Muscle of leg (tissue), 11 donors: Measurements from ENCODE around the gene NPAS3. TPM values are rescaled to one million over a fixed set of nuclear protein-coding genes. Genes with fewer than 3 reads are reported as not detected.

ENCODE experiments used
- DNase-seq: peaks from one replicate; pipeline ENCODE4 v3.0.0; 2013
- H3K27ac ChIP-seq: one replicate; pipeline ENCODE4 v1.5.1; 2013; ENCODE audit warnings: mild to moderate bottlenecking, low read length, control low read depth
- H3K27me3 ChIP-seq: one replicate; pipeline ENCODE4 v1.6.1; 2013; ENCODE audit warnings: low read length; ENCODE audit not compliant: control insufficient read depth, insufficient read depth
- H3K36me3 ChIP-seq: one replicate; pipeline ENCODE4 v1.6.1; 2013; ENCODE audit warnings: low read length; ENCODE audit not compliant: control insufficient read depth, insufficient read depth
- H3K4me1 ChIP-seq: one replicate; pipeline ENCODE4 v1.6.1; 2013; ENCODE audit warnings: low read length; ENCODE audit not compliant: control insufficient read depth, insufficient read depth
- H3K4me3 ChIP-seq: one replicate; pipeline ENCODE4 v1.5.1; 2013; ENCODE audit warnings: low read length, control low read depth
- H3K9me3 ChIP-seq: replicated peaks from 2 replicates; pipeline ENCODE4 v1.6.1; 2013; ENCODE audit warnings: low read depth, low read length; ENCODE audit not compliant: control insufficient read depth
- WGBS: methylation state at CpG from one replicate; pipeline ENCODE4 v1.1.5; 2013; ENCODE audit warnings: missing lambda C conversion rate; ENCODE audit not compliant: insufficient coverage; 5-methylcytosine and 5-hydroxymethylcytosine counted together
- polyA plus RNA-seq, 8 donors: library from polyadenylated mRNA; unstranded; fragments of 120-200 nt; gene quantifications; one replicate each; pipeline versions ENCODE4 v1.2.1 to v1.2.3, GENCODE V29; 2013; ENCODE audit warnings: inconsistent platforms in 1 of 8, low replicate concordance in 1 of 8; ENCODE audit not compliant: insufficient read length in 8 of 8, insufficient read depth in 1 of 8
- total RNA-seq: library from RNA; stranded (reverse); fragments of 120-200 nt; gene quantifications from one replicate; pipeline ENCODE4 v1.2.4, GENCODE V29; 2013

The NPAS3 gene
- total and polyA plus RNA-seq, 9 donors, result 3.4 to 7.6 (median 5.1) TPM

DNA sequence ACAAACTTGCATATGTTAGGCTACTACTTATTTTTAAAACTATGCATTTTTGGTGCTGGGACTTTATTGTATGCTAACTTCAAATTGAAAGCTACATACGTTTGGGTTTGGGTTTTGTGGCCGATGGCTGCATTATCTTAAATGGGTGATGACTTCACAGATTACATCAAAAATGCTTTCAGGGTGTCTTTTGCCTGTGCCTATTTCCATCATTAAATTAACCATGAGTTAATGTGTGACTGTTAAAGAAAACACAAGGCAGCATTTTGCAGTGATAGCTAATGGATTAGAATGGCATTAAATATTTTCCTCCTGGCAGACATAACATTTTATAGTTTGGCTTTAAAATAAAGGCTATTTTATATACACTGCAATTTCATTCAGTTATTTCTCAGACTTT is 659.9 kb downstream of the NPAS3 start:
- DNase-seq, result no peak
- Histone ChIP-seq H3K27ac (no peak overlapping the region), H3K4me1 (no peaks in the 10 kb centered on the region), H3K27me3 (no peaks in the 10 kb centered on the region), H3K4me3 (no peak overlapping the region), H3K36me3 (no peaks in the 10 kb centered on the region), H3K9me3 (no peaks in the 10 kb centered on the region)
- WGBS, result no CpG with 5 or more reads among the region's 2 CpGs

DNA sequence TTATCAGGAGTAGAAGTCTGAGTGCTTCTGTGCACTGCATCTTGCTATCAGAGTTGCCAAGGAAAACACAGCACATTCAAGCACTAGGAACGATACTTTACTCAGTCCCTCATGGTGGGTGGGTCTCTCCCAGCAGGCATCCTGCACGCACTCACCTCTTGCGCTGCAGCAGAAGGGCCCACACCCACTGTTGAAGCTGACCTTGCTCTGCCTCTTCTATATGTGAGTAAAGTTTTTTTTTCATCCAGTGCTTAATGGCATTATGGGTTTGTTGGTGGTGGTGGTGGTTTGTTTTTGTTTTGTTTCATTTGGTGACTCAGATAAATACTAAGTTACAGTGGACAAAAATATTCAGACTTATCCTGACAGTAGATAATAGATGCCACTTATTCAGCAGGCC is 663.7 kb downstream of the NPAS3 start:
- H3K4me1 ChIP-seq, result no peaks in the 10 kb centered on the region
- no peak overlapping the region for H3K27ac ChIP-seq
- DNase-seq, result no peak
- H3K9me3 ChIP-seq, result no peaks in the 10 kb centered on the region
- H3K36me3 ChIP-seq, result no peaks in the 10 kb centered on the region
- no peak overlapping the region for H3K4me3 ChIP-seq
- no peaks in the 10 kb centered on the region for H3K27me3 ChIP-seq
- no CpG with 5 or more reads among the region's 3 CpGs for WGBS

DNA sequence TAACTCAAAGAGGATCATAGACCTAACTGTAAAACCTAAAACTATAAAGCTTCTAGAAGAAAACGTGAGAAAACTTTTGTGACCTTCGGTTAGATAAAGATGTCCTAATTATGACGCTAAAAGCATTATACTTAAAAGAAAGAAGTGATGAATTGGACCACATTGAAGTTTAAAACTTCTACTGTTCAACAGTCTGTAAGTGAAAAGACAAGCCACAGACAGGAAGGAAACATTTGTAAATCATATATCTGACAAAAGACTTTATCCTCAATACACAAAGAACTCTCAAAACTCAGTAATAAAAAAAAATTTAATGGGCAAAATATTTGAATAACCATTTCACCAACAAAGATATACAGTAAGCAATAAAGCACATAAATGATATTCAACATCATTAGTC is 667.9 kb downstream of the NPAS3 start:
- H3K36me3 ChIP-seq, result no peaks in the 10 kb centered on the region
- DNase-seq, result no peak
- H3K27me3 ChIP-seq, result no peaks in the 10 kb centered on the region
- no peak overlapping the region for H3K4me3 ChIP-seq
- WGBS, result no CpG with 5 or more reads among the region's 3 CpGs
- H3K4me1 ChIP-seq, result no peaks in the 10 kb centered on the region
- no peaks in the 10 kb centered on the region for H3K9me3 ChIP-seq
- no peak overlapping the region for H3K27ac ChIP-seq

DNA sequence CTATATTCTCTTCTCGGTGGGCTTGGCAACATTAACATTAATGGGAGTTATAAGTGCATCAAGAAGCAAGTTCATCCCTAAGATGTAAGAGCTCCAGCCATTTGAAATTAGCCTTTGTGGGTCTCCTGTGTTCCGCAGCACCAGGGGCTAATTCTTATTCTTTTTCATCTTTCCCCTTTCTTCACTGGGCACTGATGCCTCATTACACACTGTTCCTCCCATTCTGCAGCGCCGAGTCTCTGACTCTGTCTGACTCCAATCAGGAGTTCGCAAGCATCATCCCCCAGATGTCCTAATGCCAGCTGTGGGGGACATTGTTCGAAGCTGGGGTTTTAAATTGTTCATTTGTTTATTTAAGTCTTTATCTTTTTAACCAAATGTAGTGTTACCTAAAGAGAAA is 670.9 kb downstream of the NPAS3 start:
- Histone ChIP-seq H3K9me3 (no peaks in the 10 kb centered on the region), H3K4me3 (no peak overlapping the region), H3K36me3 (no peaks in the 10 kb centered on the region), H3K27ac (no peak overlapping the region), H3K4me1 (no peaks in the 10 kb centered on the region), H3K27me3 (no peaks in the 10 kb centered on the region)
- DNase-seq, result no peak
- no CpG with 5 or more reads among the region's 6 CpGs for WGBS

GRCh38 chr14:33610121-33610520 is 671.4 kb downstream of the NPAS3 start:
- DNase-seq, result no peak
- no peaks in the 10 kb centered on the region for H3K4me1 ChIP-seq
- H3K27me3 ChIP-seq, result no peaks in the 10 kb centered on the region
- no peak overlapping the region for H3K4me3 ChIP-seq
- H3K36me3 ChIP-seq, result no peaks in the 10 kb centered on the region
- no CpG with 5 or more reads among the region's 1 CpG for WGBS
- no peaks in the 10 kb centered on the region for H3K9me3 ChIP-seq
- H3K27ac ChIP-seq, result no peak overlapping the region

DNA sequence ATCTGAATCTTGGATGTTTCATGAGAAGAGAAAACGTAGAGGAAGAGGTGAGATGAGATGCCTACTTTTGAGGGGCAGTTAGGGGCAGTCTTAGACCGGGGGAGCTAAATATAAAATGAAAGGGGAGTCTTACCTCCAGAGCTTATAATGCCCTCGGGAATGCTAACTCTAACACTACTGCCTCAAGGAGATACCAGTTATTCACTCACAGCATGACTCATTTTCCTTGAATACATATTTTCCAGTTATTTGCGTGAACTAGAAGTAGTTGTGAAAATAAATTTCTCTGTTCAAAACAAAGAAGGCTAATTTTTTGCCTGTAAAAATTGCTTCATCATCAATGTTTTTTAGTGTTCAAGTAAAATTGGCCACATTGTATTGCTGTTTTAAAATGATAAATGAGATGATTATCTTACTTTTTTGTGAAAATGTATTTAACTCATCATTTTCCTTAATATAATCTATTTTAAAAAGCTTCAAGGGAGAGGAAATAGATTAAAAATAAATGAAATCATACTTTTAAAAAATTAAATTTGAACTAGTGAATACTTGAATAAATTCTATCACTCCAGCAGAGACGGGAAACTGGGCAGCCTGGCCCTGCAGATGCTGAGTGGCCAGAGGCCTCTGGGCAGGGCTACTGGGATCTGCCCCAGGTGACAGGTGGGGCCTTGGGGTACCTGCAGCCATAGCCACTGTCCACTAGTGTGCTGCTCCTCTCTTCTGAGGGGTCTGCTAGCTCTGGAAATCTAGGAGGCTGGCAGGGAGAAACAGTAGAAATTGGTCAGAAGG is 672.9 kb downstream of the NPAS3 start:
- Histone ChIP-seq H3K4me3 (no peak overlapping the region), H3K27ac (no peak overlapping the region), H3K36me3 (no peaks in the 10 kb centered on the region), H3K4me1 (no peaks in the 10 kb centered on the region), H3K9me3 (no peaks in the 10 kb centered on the region), H3K27me3 (no peaks in the 10 kb centered on the region)
- DNase-seq, result no peak
- WGBS, result 100% methylated on average over 1 of the region's 5 CpGs

DNA sequence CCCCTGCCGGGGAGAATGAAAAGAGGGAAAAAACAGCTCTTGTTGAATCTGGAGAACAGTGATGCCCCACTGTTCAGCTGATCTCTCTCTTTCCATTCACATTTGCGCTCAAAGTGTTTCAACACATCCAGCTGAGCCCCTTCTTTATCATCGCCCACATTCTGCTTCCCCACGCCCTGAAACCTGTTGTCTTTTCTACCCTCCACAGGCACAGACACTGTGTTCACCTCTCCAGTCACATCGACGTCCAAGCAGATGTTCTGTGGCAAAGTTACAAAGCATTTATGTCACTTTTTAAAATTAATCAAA is 673.5 kb downstream of the NPAS3 start:
- Histone ChIP-seq H3K4me1 (no peaks in the 10 kb centered on the region), H3K9me3 (no peaks in the 10 kb centered on the region), H3K27ac (no peak overlapping the region), H3K27me3 (no peaks in the 10 kb centered on the region), H3K4me3 (no peak overlapping the region), H3K36me3 (no peaks in the 10 kb centered on the region)
- peak; percentile 22 for DNase-seq
- WGBS, result 83% methylated on average over 4 of the region's 6 CpGs

- WGBS, result no CpG with 5 or more reads among the region's 3 CpGs
- H3K4me1 ChIP-seq, result no peaks in the 10 kb centered on the region
- no peaks in the 10 kb centered on the region for H3K27me3 ChIP-seq
- no peaks in the 10 kb centered on the region for H3K36me3 ChIP-seq
- H3K27ac ChIP-seq, result no peak overlapping the region
- H3K9me3 ChIP-seq, result no peaks in the 10 kb centered on the region
- no peak overlapping the region for H3K4me3 ChIP-seq
- DNase-seq, result no peak
Measured at GRCh38 chr14:33617154-33617553, 678.5 kb downstream of the NPAS3 start.

- no peaks in the 10 kb centered on the region for H3K36me3 ChIP-seq
- 85% methylated on average over 2 of the region's 6 CpGs for WGBS
- no peak overlapping the region for H3K27ac ChIP-seq
- H3K9me3 ChIP-seq, result no peaks in the 10 kb centered on the region
- H3K4me1 ChIP-seq, result no peaks in the 10 kb centered on the region
- no peaks in the 10 kb centered on the region for H3K27me3 ChIP-seq
- DNase-seq, result no peak
- H3K4me3 ChIP-seq, result no peak overlapping the region
Measured at GRCh38 chr14:33618361-33619105, 679.9 kb downstream of the NPAS3 start.

DNA sequence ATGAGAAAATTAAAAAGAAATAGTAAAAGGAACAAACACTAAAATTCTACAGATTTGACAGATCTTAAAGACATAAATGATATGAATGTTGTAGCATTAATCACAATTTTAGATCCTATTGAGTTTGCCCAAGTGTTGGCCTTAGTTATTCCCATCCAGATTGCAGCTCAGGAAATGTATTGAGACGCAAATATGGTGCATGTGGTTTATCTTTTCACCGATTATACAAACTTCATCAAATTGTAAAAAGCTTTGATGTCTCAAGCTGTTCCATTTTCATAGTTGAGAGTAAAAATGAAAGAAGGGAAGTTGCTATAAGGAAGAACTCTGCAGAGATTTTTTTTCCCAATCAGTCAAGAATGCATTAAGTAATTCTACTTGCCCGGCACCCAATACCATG is 683.8 kb downstream of the NPAS3 start:
- Histone ChIP-seq H3K9me3 (no peaks in the 10 kb centered on the region), H3K27me3 (no peaks in the 10 kb centered on the region), H3K27ac (no peak overlapping the region), H3K4me1 (no peaks in the 10 kb centered on the region), H3K36me3 (no peaks in the 10 kb centered on the region), H3K4me3 (no peak overlapping the region)
- no peak for DNase-seq
- WGBS, result no CpG with 5 or more reads among the region's 3 CpGs
